ENCODE results near the gene MAL.
"Not testable (repeated sequence)": the region's sequence is repeated elsewhere in the genome, so short reads cannot be mapped to it uniquely, and the experiment has no call there.

Gene MAL

DNA sequence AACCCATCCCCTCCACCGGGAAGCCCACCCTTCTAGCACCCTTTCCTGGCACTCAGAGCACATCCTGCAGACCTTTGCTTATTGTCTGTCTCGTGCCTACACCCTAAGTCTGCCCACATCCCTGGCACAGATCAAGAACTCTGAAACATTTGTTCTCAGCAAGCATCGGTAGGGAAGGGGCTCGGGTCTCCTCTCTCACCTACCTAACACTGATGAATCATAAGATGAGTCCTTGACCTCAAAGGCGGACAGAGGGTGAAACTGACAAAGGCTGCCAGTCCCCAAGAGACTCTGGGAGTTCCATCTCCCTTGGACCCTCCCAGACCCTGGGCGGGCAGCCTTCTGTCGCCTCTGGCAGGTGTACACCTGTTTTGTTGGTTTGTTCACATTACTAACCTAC lies 9.3 kb downstream of the MAL start:
- DNase-seq, result no peak

DNA sequence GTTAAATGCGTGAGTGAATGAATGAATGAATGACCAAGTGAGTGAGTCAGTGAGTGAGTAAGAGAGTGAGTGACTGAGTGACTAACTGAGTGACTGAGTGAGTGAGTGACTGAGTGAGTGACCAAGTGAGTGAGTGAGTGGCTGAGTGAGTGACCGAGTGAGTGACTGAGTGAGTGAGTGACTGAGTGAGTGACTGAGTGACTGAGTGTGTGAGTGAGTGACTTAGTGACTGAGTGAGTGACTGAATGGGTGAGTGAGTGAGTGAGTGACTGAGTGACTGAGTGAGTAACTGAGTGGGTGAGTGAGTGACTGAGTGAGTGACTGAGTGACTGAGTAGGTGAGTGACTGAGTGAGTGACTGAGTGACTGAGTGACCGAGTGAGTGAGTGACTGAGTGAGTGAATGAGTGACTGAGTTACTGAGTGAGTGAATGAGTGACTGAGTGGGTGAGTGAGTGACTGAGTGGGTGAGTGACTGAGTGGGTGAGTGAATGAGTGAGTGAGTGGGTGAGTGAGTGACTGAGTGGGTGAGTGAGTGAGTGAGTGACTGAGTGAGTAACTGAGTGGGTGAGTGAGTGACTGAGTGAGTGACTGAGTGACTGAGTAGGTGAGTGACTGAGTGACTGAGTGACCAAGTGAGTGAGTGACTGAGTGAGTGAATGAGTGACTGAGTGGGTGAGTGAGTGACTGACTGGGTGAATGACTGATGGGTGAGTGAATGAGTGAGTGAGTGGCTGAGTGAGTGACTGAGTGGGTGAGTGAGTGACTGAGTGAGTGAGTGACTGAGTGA lies 11.3 kb downstream of the MAL start:
- no peak for DNase-seq

DNA sequence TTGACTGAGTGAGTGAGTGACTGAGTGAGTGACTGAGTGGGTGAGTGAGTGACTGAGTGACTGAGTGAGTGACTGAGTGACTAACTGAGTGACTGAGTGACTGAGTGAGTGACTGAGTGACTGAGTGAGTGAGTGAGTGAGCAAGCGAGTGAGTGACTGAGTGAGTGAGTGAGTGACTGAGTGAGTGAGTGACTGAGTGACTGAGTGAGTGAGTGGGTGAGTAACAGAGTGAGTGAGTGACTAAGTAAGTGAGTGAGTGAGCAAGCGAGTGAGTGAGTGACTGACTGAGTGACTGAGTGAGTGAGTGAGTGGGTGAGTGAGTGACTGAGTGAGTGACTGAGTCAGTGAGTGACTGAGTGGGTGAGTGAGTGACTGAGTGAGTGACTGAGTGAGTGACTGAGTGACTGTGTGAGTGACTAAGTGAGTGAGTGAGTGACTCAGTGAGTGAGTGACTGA lies 11.9 kb downstream of the MAL start:
- DNase-seq, result no peak

DNA sequence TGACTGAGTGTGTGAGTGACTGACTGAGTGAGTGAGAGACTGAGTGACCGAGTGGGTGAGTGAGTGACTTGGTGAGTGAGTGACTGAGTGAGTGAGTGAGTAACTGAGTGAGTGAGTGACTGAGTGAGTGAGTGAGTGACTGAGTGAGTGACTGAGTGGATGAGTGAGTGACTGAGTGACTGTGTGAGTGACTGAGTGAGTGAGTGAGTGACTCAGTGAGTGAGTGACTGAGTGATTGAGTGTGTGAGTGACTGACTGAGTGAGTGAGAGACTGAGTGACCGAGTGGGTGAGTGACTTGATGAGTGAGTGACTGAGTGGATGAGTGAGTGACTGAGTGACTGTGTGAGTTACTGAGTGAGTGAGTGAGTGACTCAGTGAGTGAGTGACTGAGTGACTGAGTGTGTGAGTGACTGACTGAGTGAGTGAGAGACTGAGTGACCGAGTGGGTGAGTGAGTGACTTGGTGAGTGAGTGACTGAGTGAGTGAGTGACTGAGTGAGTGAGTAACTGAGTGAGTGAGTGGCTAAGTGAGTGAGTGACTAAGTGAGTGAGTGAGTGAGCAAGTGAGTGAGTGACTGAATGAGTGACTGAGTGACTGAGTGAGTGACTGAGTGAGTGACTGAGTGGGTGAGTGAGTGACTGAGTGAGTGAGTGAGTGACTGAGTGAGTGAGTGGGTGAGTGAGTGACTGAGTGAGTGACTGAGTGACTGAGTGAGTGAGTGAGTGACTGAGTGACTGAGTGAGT lies 12.5 kb downstream of the MAL start:
- not testable (repeated sequence) for DNase-seq

DNA sequence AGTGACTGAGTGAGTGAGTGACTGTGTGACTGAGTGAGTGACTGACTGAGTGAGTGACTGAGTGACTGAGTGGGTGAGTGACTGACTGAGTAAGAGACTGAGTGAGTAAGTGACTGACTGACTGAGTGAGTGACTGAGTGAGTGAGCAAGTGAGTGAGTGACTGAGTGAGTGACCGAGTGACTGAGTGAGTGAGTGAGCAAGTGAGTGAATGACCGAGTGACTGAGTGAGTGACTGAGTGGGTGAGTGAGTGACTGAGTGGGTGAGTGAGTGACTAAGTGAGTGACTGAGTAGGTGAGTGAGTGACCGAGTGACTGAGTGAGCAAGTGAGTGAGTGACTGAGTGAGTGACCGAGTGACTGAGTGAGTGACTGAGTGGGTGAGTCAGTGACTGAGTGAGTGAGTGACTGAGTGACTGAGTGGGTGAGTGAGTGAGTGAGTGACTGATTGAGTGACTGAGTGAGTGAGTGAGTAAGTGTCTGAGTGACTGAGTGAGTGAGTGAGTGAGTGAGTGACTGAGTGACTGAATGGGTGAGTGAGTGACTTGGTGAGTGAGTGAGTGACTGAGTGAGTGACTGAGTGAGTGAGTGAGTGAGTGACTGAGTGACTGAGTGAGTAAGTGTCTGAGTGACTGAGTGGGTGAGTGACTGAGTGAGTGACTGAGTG lies 13.3 kb downstream of the MAL start:
- no peak for DNase-seq

DNA sequence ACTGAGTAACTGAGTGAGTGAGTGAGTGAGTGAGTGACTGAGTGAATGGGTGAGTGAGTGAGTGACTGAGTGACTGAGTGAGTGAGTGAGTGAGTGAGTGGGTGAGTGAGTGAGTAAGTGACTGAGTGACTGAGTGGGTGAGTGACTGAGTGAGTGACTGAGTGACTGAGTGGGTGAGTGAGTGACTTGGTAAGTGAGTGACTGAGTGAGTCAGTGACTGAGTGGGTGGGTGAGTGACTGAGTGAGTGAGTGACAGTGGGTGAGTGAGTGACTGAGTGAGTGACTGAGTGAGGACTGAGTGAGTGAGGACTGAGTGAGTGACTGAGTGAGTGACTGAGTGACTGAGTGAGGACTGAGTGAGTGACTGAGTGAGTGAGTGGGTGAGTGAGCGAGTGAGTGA lies 13.9 kb downstream of the MAL start:
- no peak for DNase-seq

DNA sequence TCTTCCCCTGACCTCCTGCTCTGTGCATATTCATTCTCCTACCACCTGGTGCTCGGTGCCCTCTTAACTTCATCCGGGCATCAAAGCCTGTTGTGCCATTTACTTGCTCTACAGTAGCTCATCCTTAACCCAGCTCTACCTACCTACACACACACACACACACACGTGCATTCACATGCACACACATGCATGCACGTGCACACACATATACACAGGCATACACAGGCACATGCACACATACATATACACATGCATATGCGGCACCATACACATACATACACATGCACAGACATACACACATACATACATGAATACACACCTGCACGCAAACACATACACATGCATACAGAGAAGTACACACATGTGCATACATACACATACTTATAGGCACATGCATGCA lies 14.5 kb downstream of the MAL start:
- no peak for DNase-seq

DNA sequence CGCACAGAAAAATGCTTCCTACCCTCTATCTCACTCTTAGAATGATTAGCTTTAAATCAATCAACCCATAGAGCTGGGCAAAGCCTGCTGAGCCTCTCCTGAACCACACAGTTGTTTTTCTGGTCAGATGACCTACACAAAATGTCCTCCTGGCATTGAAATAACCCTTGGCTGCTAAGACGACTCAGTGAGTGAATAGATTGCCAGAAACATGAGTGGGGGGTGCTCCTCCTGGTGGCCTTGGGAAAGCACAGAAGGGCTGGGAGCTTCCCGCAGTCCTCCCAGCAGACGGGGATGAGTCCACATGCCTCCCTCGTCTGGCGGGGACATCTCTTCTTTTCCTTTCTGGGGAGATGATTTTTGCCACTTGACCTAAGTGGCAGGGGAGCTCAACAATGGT lies 14.9 kb downstream of the MAL start:
- DNase-seq, result no peak

DNA sequence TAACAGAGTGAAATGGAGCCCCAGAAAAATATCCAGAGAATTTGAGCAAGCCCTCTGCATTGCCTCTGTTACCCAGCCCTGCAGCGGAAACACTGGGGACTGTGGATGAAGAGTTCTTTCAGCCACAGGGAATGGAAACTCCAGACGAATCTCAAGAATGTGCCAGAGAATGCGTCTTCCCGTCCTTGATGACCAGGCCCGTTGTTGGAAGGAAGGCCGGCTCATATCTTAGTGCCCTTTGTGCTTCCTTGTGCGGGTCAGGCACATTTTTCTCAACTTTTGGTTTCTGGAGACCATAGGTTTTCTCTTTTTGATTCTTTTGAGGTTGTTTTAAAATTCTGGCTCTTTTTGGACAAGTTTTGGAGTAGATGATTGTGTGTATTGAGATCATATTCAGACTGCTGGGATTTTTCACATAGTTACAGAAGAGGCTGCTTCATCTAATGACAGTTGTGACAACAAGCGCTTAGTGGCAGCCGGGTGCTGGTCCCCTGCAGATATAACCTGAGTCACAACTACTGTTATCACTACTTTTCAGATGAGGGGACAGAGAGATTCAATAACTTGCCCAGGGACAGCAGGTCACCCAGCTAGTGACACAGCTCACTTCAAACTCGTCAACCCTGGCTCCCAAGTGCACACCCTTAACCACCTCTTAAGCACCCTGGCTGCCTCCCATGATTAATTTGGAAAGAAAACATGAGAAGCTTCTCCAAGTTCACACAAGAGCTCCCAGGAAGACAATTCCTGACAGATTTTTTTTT lies 15.7 kb downstream of the MAL start:
- DNase-seq, result no peak

DNA sequence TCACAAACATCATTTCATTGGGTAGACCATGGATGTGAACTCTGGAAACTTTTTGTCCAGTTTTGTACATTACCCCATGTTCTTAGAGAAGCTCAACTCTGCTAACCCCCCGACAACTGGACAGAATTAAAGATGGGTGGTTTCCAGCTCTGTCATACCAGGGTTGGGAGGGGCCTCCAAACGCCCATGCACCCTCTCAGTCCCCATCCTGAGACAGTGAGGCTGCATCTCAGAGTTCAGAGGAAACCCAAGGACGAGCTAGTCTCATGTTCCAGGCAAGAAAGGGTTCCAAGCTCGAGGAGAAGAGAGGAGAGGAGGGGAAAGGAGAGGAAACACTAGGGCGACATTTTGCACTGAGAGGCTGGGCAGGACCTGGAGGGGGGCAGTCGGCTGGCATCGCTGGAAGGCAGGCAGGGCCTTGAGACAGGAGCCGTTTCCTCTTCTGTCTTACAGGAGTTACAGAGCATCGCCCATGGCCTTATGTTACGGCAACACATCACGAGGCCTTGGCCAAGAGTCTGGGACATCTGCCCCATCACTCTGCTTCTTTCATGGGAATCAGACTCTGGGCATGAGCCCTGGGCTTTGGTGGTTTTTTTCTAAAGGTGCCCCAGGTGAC lies 16.4 kb downstream of the MAL start:
- DNase-seq, result no peak

DNA sequence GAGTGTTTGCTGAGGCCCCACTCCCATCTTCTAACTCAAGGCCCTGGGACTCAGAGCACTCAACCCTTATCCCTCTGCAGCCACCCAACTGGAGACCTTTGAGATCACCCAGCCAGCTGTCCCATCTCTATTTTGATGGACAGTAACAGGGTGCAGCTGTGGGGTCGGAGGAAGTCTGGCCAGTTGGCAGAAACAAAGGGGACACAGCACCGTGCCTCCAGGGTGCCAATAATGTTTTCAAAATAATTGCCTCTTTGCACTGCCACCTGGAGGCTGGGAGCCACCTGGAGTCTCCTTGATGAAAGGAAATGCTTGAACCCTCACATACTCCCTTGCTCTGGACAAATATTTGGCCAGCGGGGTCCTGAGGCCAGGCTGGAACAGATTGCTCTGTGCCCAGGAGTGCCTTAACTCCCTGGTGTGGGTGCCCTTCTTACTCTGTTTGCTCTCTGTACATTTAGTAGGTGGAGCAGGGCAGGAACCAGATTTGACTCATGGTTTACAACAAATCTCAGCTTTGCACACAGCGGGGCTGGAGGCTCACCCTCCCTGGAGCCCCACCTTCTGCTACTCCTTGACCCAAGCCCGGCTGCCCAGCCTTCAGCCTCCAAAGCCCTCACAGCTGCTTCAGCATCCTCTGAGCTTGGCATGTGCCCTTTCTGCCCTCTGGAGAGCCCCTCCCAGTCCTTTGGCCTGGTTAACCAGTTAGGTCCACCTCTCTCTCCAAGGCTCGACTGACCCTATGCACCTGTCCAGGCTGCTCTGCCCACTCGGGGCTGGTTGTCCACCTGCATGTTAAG lies 17.2 kb downstream of the MAL start:
- no peak for DNase-seq

DNA sequence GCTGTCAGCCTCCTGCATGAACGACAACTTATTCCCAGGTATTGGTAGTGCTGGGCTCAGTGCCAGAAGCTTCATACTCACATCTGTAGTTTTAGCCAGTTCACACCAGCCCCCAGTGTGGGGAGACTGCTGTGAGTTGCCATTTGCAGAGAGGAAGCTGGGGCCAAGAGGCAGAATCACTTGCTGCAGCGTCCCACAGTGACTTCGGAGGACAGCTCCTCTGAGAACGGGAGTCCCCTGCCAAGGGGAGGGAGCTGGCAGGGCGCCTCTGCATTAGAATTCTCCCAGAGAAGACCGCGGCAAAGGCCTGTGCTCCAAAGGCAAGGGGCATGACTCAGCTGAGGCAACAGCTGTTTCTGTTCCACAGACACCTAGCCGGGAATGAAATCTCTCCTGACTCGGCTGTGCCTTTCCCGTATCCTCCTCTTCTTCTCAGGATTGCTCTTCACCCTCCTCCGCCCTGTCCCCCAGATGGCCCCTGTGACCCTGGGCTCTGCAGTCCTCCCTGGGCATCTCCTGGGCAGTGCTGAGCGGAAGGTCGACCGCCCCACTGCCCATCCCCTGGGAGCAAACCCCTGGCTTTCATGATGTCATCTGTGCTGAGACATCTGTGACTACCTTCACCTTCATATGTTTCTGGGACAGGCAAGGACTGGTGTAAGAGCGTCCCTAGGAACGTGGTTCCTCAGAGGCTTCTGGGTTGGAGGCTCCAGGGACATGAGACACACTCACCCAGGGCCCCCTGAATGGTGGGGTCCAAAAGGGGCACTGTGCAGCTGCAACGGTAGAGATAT lies 18.0 kb downstream of the MAL start:
- DNase-seq, result no peak

DNA sequence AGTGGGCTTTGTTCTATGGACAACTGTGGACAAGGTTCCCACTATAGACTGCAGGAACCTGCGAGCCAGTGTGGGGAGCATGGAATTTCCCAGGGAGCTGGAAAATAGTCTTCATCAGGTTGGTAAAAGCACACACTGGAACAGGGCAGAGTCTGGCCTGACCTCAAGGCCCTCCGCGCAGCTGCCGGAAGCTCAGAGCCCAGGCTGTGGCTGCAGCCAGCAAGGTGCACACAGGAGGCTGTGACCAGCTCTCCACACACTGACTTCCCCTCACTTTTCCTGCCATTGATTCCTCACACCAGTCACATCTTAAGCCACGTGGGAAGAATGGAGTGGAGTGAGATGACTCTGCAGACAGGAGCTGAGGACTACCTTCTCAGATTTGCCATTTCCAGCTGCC lies 19.1 kb downstream of the MAL start:
- DNase-seq, result no peak

DNA sequence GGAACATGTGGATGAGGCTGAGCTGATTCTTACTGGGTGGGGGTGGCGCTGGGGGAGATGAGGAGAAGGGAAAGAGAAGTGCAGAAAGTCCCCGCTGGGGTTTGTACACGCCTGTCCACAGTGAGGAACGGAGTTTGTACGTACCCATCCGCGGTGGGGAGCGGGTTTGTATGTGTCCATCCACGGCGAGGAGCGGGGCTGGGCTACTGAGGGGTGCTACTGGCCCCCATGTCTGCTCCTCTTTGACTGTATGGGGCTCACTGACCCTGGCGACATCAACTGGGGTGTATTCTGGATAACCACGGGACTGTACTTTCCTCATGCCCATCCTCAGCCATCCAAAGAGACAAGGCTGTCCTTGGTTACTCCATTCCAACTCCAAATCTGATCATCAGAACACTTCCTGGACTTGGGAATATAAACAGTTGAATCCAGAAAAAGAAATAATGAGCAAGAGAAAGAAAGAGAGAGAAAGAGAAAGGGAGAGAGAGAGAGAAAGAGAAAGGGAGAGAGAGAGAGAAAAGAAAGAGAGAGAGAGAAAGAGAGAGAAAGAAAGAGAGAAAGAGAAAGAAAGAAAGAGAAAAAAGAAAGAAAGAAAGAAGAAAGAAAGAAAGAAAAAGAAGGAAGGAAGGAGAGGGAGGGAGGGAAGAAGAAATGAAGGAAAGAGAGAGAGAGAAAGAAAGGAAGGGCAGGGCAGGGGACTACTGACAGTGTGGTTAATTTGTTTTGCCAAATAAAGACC lies 21.0 kb downstream of the MAL start:
- DNase-seq, result no peak

DNA sequence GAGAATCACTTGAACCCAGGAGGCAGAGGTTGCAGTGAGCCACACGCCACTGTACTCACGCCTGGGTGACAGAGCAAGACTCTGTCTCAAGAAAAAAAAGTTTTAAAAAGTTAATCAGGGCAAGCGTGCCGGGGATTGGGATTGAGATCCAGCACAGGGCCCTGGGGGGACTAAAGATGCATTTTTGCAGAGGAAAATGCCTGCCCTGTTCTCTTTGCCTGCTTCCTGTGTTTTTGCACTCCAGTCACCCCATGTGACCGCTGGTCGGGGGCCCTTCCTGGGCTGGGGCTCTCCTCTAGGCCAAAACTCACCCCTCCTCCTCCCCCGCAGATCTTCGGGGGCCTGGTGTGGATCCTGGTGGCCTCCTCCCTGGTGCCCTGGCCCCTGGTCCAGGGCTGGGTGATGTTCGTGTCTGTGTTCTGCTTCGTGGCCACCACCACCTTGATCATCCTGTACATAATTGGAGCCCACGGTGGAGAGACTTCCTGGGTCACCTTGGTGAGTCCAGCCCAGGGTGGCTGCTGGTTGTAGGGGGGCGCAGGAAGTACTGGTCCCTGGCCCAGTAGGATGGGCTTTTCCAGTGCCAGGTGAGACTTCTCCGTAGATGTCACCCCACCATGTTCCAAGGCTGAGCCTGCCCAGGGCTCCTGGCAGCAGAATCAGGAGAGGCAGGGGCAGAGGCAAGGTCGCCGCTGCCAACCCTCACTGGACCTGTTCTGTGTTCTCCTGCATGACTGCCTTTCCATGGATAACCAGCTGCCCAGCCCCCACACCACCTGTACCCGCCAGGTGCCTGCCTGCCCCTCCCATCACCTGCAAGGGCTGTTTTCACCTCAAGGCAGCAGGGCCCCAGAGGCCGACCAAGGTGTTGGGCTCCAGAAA lies 22.4 kb downstream of the MAL start:
- no peak for DNase-seq

DNA sequence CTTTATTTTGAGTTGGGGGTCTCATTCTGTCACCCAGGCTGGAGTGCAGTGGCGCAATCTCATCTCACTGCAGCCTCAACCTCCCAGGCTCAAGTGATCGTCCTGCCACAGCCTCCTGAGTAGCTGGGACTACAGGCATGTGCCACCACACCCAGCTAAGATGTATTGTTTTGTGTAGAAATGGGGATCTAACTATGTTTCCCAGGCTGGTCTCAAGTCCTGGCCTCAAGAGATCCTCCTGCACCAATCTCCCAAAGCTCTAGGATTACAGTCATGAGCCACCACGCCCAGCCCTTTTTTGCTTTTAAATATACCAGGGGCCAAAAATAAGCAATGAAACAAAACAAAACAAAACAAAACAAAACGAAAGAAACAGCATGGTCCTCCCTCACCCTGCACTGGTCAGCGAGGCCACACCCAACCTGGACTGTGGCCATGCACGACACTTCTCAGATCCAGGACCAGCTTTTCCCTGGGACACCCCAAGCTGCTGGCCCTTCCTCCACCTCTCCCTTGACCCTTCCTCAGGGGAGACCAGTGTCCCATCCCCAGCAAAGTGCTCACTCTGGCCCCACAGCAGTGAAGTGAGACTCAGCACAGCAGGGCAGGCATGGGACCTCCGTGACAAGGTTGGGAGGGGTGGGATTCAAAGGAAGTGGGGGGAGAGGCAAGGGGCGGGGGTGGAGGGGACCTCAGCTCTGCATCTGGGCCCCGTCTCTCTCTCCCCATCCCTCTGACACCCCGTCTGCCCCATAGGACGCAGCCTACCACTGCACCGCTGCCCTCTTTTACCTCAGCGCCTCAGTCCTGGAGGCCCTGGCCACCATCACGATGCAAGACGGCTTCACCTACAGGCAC lies 23.5 kb downstream of the MAL start:
- DNase-seq, result no peak

DNA sequence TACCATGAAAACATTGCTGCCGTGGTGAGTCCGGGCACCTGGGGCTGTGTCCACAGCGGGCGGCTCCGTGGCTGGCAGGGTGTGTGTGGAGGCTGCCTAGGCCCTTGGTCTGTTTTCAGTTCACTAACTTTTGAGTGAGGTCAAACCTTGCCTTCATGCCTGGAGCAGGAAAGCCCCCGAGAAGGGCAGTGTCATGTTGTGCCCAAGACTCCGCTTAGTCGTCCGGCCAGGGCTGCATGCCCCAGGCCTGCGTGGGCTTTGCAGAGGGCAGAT lies 24.1 kb downstream of the MAL start:
- DNase-seq, result no peak

DNA sequence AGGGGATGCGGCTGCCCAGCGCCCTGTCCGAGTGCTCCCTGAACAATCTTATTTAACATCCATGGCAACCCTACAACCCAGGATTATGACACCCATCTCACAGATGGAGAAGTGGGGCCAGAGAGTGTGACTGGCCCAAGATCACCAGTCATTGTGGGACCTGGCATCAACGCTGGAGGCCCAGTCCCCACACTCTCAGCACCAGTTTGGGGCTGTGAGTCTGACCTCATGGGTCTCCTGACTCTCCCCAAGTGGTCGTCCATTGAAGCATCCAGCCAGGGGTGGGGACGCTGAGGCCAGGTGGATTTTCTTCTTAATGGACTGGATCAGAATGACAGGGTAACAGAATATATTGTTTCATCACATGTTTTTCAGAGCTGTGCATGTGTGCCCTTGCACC lies 24.5 kb downstream of the MAL start:
- no peak for DNase-seq

All from activated naive CD4-positive, alpha-beta T cell (primary cell).